HFF-Myc (cell line): ENCODE data around the gene SIGLEC9.

Source experiments
- DNase-seq: peaks from one replicate; pipeline ENCODE4 v3.0.0-alpha.2; 2011; ENCODE audit warnings: low read depth; ENCODE audit errors: extremely low read depth
- H3K4me3 ChIP-seq: replicated peaks from 2 replicates; pipeline ENCODE4 v1.5.1; 2011; ENCODE audit warnings: low read depth, mild to moderate bottlenecking, control low read depth, low read length
- CTCF ChIP-seq: IDR thresholded peaks from 2 replicates; pipeline ENCODE4 v1.5.1; 2012; ENCODE audit warnings: mild to moderate bottlenecking, low read depth, low read length, control low read depth; ENCODE audit errors: missing control alignments

SIGLEC9 gene

GRCh38 chr19:51124729-51125128 lies at the start of gene SIGLEC9:
TSS of gene SIGLEC9 (plus strand) at chr19:51124906. CDS start at chr19:51124975, 69 bp downstream.
- no peak for DNase-seq
- H3K4me3 ChIP-seq, result no peak within 1 kb of the TSS
- TF ChIP-seq CTCF, result no peak

- TF ChIP-seq CTCF, result no peak
- no peak overlapping the region for H3K4me3 ChIP-seq
These were observed 48.7 kb upstream of the SIGLEC9 start for GRCh38 chr19:51075998-51076397.

GRCh38 chr19:51076631-51077213 lies 48.0 kb upstream of the SIGLEC9 start:
- H3K4me3 ChIP-seq, result no peak overlapping the region
- DNase-seq, result no peak

More at GRCh38 chr19:51075998-51076397, 48.7 kb upstream of the SIGLEC9 start:
- DNase-seq, result no peak

GRCh38 chr19:51078104-51078503 lies 46.6 kb upstream of the SIGLEC9 start:
- DNase-seq, result no peak
- H3K4me3 ChIP-seq, result no peak overlapping the region
- no peak for TF ChIP-seq CTCF

More at GRCh38 chr19:51076631-51077213, 48.0 kb upstream of the SIGLEC9 start:
- no peak for TF ChIP-seq CTCF

- no peak for TF ChIP-seq CTCF
- DNase-seq, result no peak
These were observed 46.0 kb upstream of the SIGLEC9 start for GRCh38 chr19:51078731-51079130.

GRCh38 chr19:51079481-51080110 lies 45.1 kb upstream of the SIGLEC9 start:
- DNase-seq, result no peak

More at GRCh38 chr19:51078731-51079130, 46.0 kb upstream of the SIGLEC9 start:
- H3K4me3 ChIP-seq, result no peak overlapping the region

More at GRCh38 chr19:51079481-51080110, 45.1 kb upstream of the SIGLEC9 start:
- H3K4me3 ChIP-seq, result no peak overlapping the region
- TF ChIP-seq CTCF, result no peak
